NCI-H146 treated with DMSO at 0.1 percent for 48 hours (cell line): ENCODE results near the gene ZNF526.

Experiments used
- DNase-seq: peaks from one replicate; lab custom pipeline; 2025; ENCODE audit not compliant: unreplicated experiment; lab: John Stamatoyannopoulos, UW

ZNF526 gene

GRCh38 chr19:42220751-42221097, 612 bp downstream of the ZNF526 start:
- no peak for DNase-seq

GRCh38 chr19:42224940-42225717, 5.0 kb downstream of the ZNF526 start:
- no peak for DNase-seq

- DNase-seq: no peak
Observed at GRCh38 chr19:42225718-42226292, 5.7 kb downstream of the ZNF526 start.

GRCh38 chr19:42226886-42227285, 6.8 kb downstream of the ZNF526 start:
- DNase-seq: no peak

- DNase-seq: no peak
Observed at GRCh38 chr19:42228641-42229040, 8.5 kb downstream of the ZNF526 start.

GRCh38 chr19:42229301-42229854, 9.3 kb downstream of the ZNF526 start:
- no peak for DNase-seq

GRCh38 chr19:42229855-42230351, 9.8 kb downstream of the ZNF526 start:
- no peak for DNase-seq

- no peak for DNase-seq
Observed at GRCh38 chr19:42230571-42230970, 10.5 kb downstream of the ZNF526 start.

- no peak for DNase-seq
Observed at GRCh38 chr19:42232435-42232834, 12.3 kb downstream of the ZNF526 start.

- no peak for DNase-seq
Observed at GRCh38 chr19:42233106-42233505, 13.0 kb downstream of the ZNF526 start.

GRCh38 chr19:42233678-42234292, 13.7 kb downstream of the ZNF526 start:
- no peak for DNase-seq

GRCh38 chr19:42234364-42234763, 14.3 kb downstream of the ZNF526 start:
- no peak for DNase-seq

GRCh38 chr19:42235181-42235580, 15.1 kb downstream of the ZNF526 start:
- no peak for DNase-seq

GRCh38 chr19:42239544-42240220, 19.6 kb downstream of the ZNF526 start:
- DNase-seq: no peak

GRCh38 chr19:42241279-42241678, 21.2 kb downstream of the ZNF526 start:
- no peak for DNase-seq

- DNase-seq: peak; percentile 16
Observed at GRCh38 chr19:42242069-42242511, 22.0 kb downstream of the ZNF526 start.

GRCh38 chr19:42242512-42243409, 22.6 kb downstream of the ZNF526 start, which contains the start of gene GSK3A:
GSK3A (minus strand) TSS chr19:42242602; CDS start chr19:42242465, 137 bp downstream.
- DNase-seq: peak; percentile 100

- peak; percentile 98 for DNase-seq
Observed at GRCh38 chr19:42244347-42245220, 24.5 kb downstream of the ZNF526 start.

GRCh38 chr19:42245231-42245630, 25.1 kb downstream of the ZNF526 start:
- no peak for DNase-seq
